Natural killer cell (primary cell): ENCODE results near the gene LHPP. TPM values are rescaled to one million over a fixed set of nuclear protein-coding genes. Genes with fewer than 3 reads are reported as not detected.

Source experiments
- ATAC-seq, 3 donors: fragments of 150-1000 bp in 2 of 3; fragments of 200-7000 bp in 1 of 3; cut with Tn5 transposase; 1 replicate in 1 of 3; 2 replicates in 2 of 3; pipeline ENCODE4 v1.10.0; 2021; ENCODE audit warnings: mild to moderate bottlenecking in 2 of 3, moderate library complexity in 2 of 3
- DNase-seq, 2 donors: peaks; one replicate each; pipeline versions ENCODE4 v3.0.0 to v3.0.0-alpha.2; 2013 to 2021; ENCODE audit warnings: mixed read lengths in 1 of 2
- H3K27ac ChIP-seq: one replicate; pipeline ENCODE4 v1.5.1; 2013; ENCODE audit warnings: mild to moderate bottlenecking, low read length
- H3K27me3 ChIP-seq: one replicate; pipeline ENCODE4 v1.6.1; 2013; ENCODE audit warnings: low read length; ENCODE audit not compliant: control insufficient read depth, insufficient read depth
- H3K36me3 ChIP-seq: one replicate; pipeline ENCODE4 v1.6.1; 2013; ENCODE audit warnings: low read length; ENCODE audit not compliant: control insufficient read depth, insufficient read depth
- H3K4me1 ChIP-seq: one replicate; pipeline ENCODE4 v1.6.1; 2013; ENCODE audit warnings: low read length; ENCODE audit not compliant: control insufficient read depth, insufficient read depth
- H3K4me3 ChIP-seq: one replicate; pipeline ENCODE4 v1.5.1; 2013; ENCODE audit warnings: low read length
- H3K9me3 ChIP-seq: one replicate; pipeline ENCODE4 v1.6.1; 2013; ENCODE audit warnings: low read length; ENCODE audit not compliant: control insufficient read depth, insufficient read depth
- H3K27ac Mint-ChIP-seq, 2 donors: one replicate each; pipeline ENCODE4 v1.8.0; 2022; ENCODE audit warnings: mild to moderate bottlenecking in 2 of 2, mixed read lengths in 2 of 2, moderate library complexity in 1 of 2
- H3K27me3 Mint-ChIP-seq, 2 donors: one replicate each; pipeline ENCODE4 v1.8.0; 2022; ENCODE audit warnings: low read depth in 2 of 2, mixed read lengths in 2 of 2
- H3K36me3 Mint-ChIP-seq: one replicate; pipeline ENCODE4 v1.8.0; 2022; ENCODE audit warnings: mixed read lengths
- H3K4me1 Mint-ChIP-seq, 2 donors: one replicate each; pipeline ENCODE4 v1.8.0; 2022; ENCODE audit warnings: mixed read lengths in 2 of 2
- H3K4me3 Mint-ChIP-seq: one replicate; pipeline ENCODE4 v1.8.0; 2022; ENCODE audit warnings: mild to moderate bottlenecking, moderate library complexity, mixed read lengths
- H3K9me3 Mint-ChIP-seq, 2 donors: one replicate each; pipeline ENCODE4 v1.8.0; 2022; ENCODE audit warnings: mixed read lengths in 2 of 2
- WGBS: methylation state at CpG from one replicate; pipeline ENCODE4 v1.1.7; 2013; ENCODE audit warnings: missing lambda C conversion rate; ENCODE audit not compliant: insufficient coverage; 5-methylcytosine and 5-hydroxymethylcytosine counted together
- intact Hi-C: fragments of 100-400 bp; cut with micrococcal nuclease; formaldehyde crosslinking; loops from one replicate; pipeline ENCODE4 v1.14.2; 2022
- total RNA-seq, 4 donors: library from RNA; stranded (reverse); fragments of 120-200 nt in 1 of 4; gene quantifications; one replicate each; pipeline versions ENCODE4 v1.2.3 to v1.2.4, GENCODE V29; 2013 to 2022
- TF ChIP-seq, protein P1 (sequence below): fragments of 200-600 bp; IDR thresholded peaks from one replicate; pipeline ENCODE4 v1.8.0; 2022; ENCODE audit warnings: antibody characterized with exemption

Gene LHPP
- total RNA-seq, 3 donors from 2014 or later (not counting 1 experiment from before 2014, with no cell fraction given), result 12.3 to 19.3 (median 14.8) TPM

DNA sequence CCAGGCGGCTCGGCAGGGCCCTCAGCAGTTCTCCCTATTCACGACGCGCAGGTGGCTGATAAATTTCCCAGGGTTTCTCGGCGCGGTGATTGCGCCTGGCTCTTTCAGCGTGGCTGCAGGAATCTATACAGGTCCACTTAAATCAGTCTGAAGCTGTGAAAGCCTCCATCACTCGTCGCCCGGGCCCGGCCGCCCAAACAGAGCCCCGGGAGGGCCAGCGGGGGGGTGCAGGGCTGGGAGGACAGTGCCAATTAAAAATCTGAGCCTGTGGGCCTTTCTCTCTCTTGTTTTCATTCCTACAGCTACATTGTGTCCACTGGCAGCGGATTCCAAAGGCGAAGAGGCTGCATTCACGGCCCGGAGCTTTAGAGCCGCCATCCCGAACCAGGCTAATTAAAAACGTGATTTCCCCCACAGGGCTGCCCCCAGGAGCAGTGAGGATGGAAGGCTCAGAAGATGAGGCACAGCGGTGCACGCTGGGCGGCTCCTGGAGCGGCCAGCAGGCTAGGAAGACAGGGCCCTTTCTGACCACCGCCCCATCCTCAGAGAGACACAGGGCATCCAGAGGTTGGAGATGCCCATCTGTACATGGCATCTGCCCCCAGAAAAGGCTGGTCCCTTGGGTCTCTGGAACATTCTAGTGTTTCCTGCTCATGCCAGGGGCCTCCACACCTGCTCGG, 181.8 kb downstream of the LHPP start:
- H3K27me3 ChIP-seq, result no peaks in the 10 kb centered on the region
- H3K27ac ChIP-seq, result no peak overlapping the region
- peaks cover 61 to 91% of the 10 kb centered on the region in 2 donors for H3K4me1 Mint-ChIP-seq
- no peak for ATAC-seq
- H3K36me3 ChIP-seq, result no peaks in the 10 kb centered on the region
- H3K9me3 Mint-ChIP-seq, result no peaks in the 10 kb centered on the region
- WGBS, result 97% methylated on average over 30 of the region's 30 CpGs
- peak overlapping the region; percentile 57 to 99 for H3K27ac Mint-ChIP-seq
- H3K4me1 ChIP-seq, result peaks cover 99% of the 10 kb centered on the region
- intact Hi-C loops, result no loop called here
- no peaks in the 10 kb centered on the region for H3K36me3 Mint-ChIP-seq
- no peak for DNase-seq
- TF ChIP-seq, protein P1, sequence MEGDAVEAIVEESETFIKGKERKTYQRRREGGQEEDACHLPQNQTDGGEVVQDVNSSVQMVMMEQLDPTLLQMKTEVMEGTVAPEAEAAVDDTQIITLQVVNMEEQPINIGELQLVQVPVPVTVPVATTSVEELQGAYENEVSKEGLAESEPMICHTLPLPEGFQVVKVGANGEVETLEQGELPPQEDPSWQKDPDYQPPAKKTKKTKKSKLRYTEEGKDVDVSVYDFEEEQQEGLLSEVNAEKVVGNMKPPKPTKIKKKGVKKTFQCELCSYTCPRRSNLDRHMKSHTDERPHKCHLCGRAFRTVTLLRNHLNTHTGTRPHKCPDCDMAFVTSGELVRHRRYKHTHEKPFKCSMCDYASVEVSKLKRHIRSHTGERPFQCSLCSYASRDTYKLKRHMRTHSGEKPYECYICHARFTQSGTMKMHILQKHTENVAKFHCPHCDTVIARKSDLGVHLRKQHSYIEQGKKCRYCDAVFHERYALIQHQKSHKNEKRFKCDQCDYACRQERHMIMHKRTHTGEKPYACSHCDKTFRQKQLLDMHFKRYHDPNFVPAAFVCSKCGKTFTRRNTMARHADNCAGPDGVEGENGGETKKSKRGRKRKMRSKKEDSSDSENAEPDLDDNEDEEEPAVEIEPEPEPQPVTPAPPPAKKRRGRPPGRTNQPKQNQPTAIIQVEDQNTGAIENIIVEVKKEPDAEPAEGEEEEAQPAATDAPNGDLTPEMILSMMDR, result no peak
- H3K9me3 ChIP-seq, result no peaks in the 10 kb centered on the region
- peak overlapping the region; percentile 28 for H3K4me3 Mint-ChIP-seq
- no peaks in the 10 kb centered on the region for H3K27me3 Mint-ChIP-seq
- H3K4me3 ChIP-seq, result no peak overlapping the region

DNA sequence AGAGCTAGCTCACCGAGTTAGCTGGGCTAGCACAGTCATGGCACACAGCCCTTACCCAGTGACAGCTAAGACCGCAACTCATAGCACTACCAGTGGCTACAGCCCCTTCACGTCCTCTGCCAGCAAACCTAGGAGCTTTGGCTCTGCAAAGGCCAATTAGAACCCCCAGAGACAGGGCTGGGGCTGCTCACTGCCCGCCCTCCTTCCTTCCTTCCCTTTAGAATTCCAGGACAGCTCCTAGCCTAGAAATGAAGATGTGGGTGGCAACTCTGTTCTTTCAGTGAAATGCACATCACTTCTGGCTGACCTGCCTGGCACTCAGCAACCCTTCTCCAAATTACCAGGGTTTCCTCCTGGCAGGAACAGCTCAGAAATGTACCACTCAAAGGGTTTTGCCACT, 182.6 kb downstream of the LHPP start:
- no peaks in the 10 kb centered on the region for H3K36me3 ChIP-seq

DNA sequence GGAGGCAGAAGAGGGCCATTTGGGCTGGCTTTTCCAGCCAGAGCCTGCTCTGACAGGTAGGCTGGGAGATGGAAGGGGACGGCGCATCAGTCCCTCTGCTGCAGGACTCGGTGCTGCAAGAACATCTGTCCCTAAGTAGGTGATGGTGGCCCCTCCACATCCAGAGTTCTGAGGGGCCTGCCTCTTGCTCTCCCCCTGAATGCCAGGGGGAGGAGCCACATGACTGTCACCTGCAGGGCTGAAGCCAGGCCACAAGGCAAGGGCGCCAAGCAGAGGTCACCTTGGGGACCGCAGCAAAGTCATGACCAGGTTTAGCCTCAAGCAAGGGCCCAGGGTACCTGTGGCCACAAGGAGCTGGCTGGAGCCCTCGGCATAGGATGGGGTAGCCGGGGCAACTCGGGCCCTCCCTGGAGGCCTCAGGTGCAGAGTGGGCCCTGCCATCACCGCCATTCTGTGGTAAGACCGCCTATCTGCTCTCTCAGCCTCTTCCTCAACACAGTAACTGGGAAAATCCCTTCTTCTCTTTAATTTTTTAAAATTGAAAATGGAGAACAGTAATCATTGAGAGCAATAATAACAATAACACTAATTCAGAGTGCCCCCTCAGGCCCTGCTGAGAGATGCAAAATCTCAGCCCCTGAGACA, 183.3 kb downstream of the LHPP start:
- intact Hi-C loops, result no loop called here
- no peaks in the 10 kb centered on the region for H3K9me3 ChIP-seq
- Mint-ChIP-seq H3K4me1 (peaks cover 75 to 94% of the 10 kb centered on the region in 2 donors), H3K36me3 (no peaks in the 10 kb centered on the region), H3K27ac (peak overlapping the region in 1 of 2 donors; percentile 99), H3K9me3 (no peaks in the 10 kb centered on the region), H3K4me3 (no peak overlapping the region), H3K27me3 (no peaks in the 10 kb centered on the region)
- DNase-seq (peak in 1 of 2 donors; percentile 37), ATAC-seq (no peak)
- TF ChIP-seq, protein P1, result no peak
- no peaks in the 10 kb centered on the region for H3K36me3 ChIP-seq
- H3K4me1 ChIP-seq, result peaks cover 99% of the 10 kb centered on the region
- no peaks in the 10 kb centered on the region for H3K27me3 ChIP-seq
- no peak overlapping the region for H3K27ac ChIP-seq
- 83% methylated on average over 10 of the region's 10 CpGs for WGBS
- H3K4me3 ChIP-seq, result no peak overlapping the region

More for the DNA sequence above, 182.6 kb downstream of the LHPP start:
- TF ChIP-seq, protein P1, result no peak
- intact Hi-C loops, result no loop called here
- Mint-ChIP-seq H3K27me3 (no peaks in the 10 kb centered on the region), H3K4me1 (peaks cover 69 to 94% of the 10 kb centered on the region in 2 donors), H3K36me3 (no peaks in the 10 kb centered on the region), H3K4me3 (no peak overlapping the region), H3K27ac (peak overlapping the region; percentile 57 to 99), H3K9me3 (no peaks in the 10 kb centered on the region)
- no peaks in the 10 kb centered on the region for H3K9me3 ChIP-seq
- no peaks in the 10 kb centered on the region for H3K27me3 ChIP-seq
- no peak overlapping the region for H3K4me3 ChIP-seq
- WGBS, result 94% methylated on average over 4 of the region's 4 CpGs
- no peak overlapping the region for H3K27ac ChIP-seq
- no peak for ATAC-seq
- no peak for DNase-seq
- H3K4me1 ChIP-seq, result peaks cover 99% of the 10 kb centered on the region
